ENCODE data around the gene ASH1L. TPM values are rescaled to one million over a fixed set of nuclear protein-coding genes. Genes with fewer than 3 reads are reported as not detected.

ASH1L gene
- polyA plus RNA-seq, 1 experiment: 30.6 TPM

DNA sequence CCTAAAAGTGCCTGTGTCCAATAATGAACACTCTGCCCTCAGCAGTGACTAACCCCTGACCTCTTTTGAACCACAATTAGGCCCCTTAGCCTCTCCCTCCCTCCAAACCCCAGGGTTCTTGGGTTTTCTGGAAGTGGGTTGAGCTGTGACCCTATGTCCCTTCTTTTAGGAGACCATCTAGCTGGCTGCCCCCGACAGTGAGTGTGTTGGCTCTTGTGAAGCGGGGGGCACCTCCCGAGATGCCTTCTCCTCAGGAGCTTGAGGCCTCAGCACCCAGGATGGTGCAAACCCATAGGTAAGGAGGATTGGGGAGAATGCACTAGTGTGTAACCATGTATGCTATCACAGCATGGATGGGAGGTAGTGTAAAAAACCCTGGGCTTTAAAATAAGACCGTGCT, 234.6 kb downstream of the ASH1L start:
- Histone ChIP-seq H3K27ac (ENCODE audit: low read depth, low read length) (no peak overlapping the region), H3K4me3 (ENCODE audit: low read depth, low read length) (no peak overlapping the region), H3K27me3 (ENCODE audit: control insufficient read depth, insufficient read depth, low read length) (no peaks in the 10 kb centered on the region), H3K9me3 (ENCODE audit: control insufficient read depth, insufficient read depth, low read length) (no peaks in the 10 kb centered on the region; the same call in 1 of the 2 replicates)
- DNase-seq (ENCODE audit: low read depth, low spot score): no peak
- TF ChIP-seq CTCF (IDR thresholded peaks at IDR 0.05; ENCODE audit: low read depth, low read length): no peak
- ChIA-PET POLR2A (no interaction called here), CTCF (interaction anchor here (1.0 to 1.6 kb wide), 2 partner anchors 51 to 78 kb away, joined by 3 to 4 read pairs; no protein-coding TSS in a partner anchor)

GRCh38 chr1:155326631-155327037, 236.0 kb downstream of the ASH1L start:
- ChIA-PET POLR2A (no interaction called here), CTCF (interaction anchor here (0.8 kb wide), 1 partner anchor 76 kb away, joined by 3 read pairs; no protein-coding TSS in a partner anchor)
- DNase-seq (ENCODE audit: low read depth, low spot score): no peak
- no peak for TF ChIP-seq CTCF (IDR thresholded peaks at IDR 0.05; ENCODE audit: low read depth, low read length)
- no peak overlapping the region for H3K4me3 ChIP-seq (ENCODE audit: low read depth, low read length)
- no peak overlapping the region for H3K27ac ChIP-seq (ENCODE audit: low read depth, low read length)
- H3K27me3 ChIP-seq (ENCODE audit: control insufficient read depth, insufficient read depth, low read length): no peaks in the 10 kb centered on the region
- no peaks in the 10 kb centered on the region; the same call in 1 of the 2 replicates for H3K9me3 ChIP-seq (ENCODE audit: control insufficient read depth, insufficient read depth, low read length)

- ChIA-PET POLR2A (no interaction called here), CTCF (interaction anchor here (0.8 kb wide), 1 partner anchor 76 kb away, joined by 3 read pairs; no protein-coding TSS in a partner anchor)
- Histone ChIP-seq H3K9me3 (ENCODE audit: control insufficient read depth, insufficient read depth, low read length) (no peaks in the 10 kb centered on the region; the same call in 1 of the 2 replicates), H3K27ac (ENCODE audit: low read depth, low read length) (no peak overlapping the region), H3K27me3 (ENCODE audit: control insufficient read depth, insufficient read depth, low read length) (no peaks in the 10 kb centered on the region), H3K4me3 (ENCODE audit: low read depth, low read length) (peak overlapping the region; percentile 82; the same call in 1 of the 2 replicates)
- no peak for DNase-seq (ENCODE audit: low read depth, low spot score)
- TF ChIP-seq CTCF (IDR thresholded peaks at IDR 0.05; ENCODE audit: low read depth, low read length): no peak
These were observed 236.5 kb downstream of the ASH1L start for GRCh38 chr1:155326020-155326526.

- peak overlapping the region; percentile 39 for H3K27ac ChIP-seq (ENCODE audit: low read depth, low read length)
- ChIA-PET POLR2A (interaction anchor here (0.6 kb wide), 1 partner anchor 31 kb away, joined by 7 read pairs; no protein-coding TSS in a partner anchor), CTCF (interaction anchor here (1.0 kb wide), 1 partner anchor 75 kb away, joined by 8 read pairs; no protein-coding TSS in a partner anchor)
- no peaks in the 10 kb centered on the region for H3K27me3 ChIP-seq (ENCODE audit: control insufficient read depth, insufficient read depth, low read length)
- DNase-seq (ENCODE audit: low read depth, low spot score): no peak
- H3K4me3 ChIP-seq (ENCODE audit: low read depth, low read length): peak overlapping the region; percentile 82
- TF ChIP-seq CTCF (IDR thresholded peaks at IDR 0.05; ENCODE audit: low read depth, low read length): no peak
- H3K9me3 ChIP-seq (ENCODE audit: control insufficient read depth, insufficient read depth, low read length): no peaks in the 10 kb centered on the region; the same call in 1 of the 2 replicates
These were observed 237.1 kb downstream of the ASH1L start for GRCh38 chr1:155325603-155325893.

DNA sequence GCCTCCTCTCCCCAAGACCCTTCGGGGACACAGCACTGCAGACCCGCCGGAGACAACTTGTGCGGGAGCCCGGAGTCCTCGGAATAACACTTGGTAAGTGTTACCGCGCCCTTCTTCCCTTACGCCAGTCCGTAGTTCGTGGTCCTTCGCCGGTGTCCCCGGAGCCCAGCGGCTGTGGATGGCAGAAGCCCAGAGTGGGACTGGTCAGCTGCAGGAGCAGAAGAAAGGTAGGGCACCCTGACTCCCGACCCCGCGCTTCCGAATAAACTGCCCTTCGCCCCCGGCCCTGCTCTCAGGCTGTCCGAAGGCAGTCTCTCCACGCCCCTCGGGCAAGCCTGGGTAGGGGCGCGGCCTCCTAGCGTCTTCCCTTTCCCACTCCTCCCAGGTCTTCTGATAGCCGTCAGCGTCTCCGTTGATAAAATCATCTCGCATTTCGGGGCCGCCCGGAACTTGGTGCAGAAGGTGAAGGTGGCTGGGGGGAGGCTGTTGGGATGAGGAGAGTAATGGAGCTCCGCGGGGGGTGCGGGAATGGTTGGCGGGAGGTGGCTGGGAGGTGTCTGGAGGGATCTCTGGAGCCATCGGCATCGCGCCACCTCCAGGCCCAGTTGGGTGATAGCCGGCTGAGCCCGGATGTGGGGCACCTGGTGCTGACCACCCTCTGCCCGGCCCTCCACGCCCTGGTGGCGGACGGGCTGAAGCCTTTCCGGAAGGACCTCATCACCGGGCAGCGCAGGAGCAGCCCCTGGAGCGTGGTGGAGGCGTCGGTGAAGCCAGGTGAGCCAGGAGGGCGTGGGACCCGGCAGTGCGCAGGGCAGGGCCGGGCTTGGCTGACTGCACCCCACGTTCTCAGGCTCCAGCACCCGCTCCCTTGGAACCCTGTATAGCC, 237.6 kb downstream of the ASH1L start:
- peak overlapping the region; percentile 82 for H3K4me3 ChIP-seq (ENCODE audit: low read depth, low read length)
- POLR2A ChIA-PET: interaction anchor here (0.6 kb wide), 1 partner anchor 32 kb away, joined by 7 read pairs; no protein-coding TSS in a partner anchor
- no peak for DNase-seq (ENCODE audit: low read depth, low spot score)
- CTCF ChIA-PET: interaction anchor here (1.0 to 3.2 kb wide), 2 partner anchors 74 kb away, joined by 8 to 62 read pairs; no protein-coding TSS in a partner anchor
- peak; percentile 54 for TF ChIP-seq CTCF (IDR thresholded peaks at IDR 0.05; ENCODE audit: low read depth, low read length)
- peak overlapping the region; percentile 52 for H3K27ac ChIP-seq (ENCODE audit: low read depth, low read length)
- H3K27me3 ChIP-seq (ENCODE audit: control insufficient read depth, insufficient read depth, low read length): no peaks in the 10 kb centered on the region
- no peaks in the 10 kb centered on the region; the same call in 1 of the 2 replicates for H3K9me3 ChIP-seq (ENCODE audit: control insufficient read depth, insufficient read depth, low read length)
